SK-N-SH treated with all-trans-retinoic acid at 6 μM for 48 hours (cell line): ENCODE data around the gene SSTR1.

ENCODE experiments used
- ARNTL ChIP-seq: fragments of 450-650 bp; formaldehyde crosslinking; IDR thresholded peaks from 2 replicates; pipeline ENCODE4 v1.5.0; 2020; ENCODE audit warnings: low read depth, mild to moderate bottlenecking, moderate library complexity, borderline replicate concordance
- CSDC2 ChIP-seq: fragments of 250-450 bp; sonication (Bioruptor Pico); IDR thresholded peaks from 2 replicates; pipeline ENCODE4 v1.5.0; 2020; ENCODE audit warnings: mild to moderate bottlenecking, moderate library complexity
- OSR1 ChIP-seq: fragments of 250-450 bp; sonication (Bioruptor Pico); IDR thresholded peaks from 2 replicates; pipeline ENCODE4 v1.8.0; 2022; ENCODE audit warnings: moderate library complexity, mild to moderate bottlenecking, inconsistent platforms
- PPARA ChIP-seq: fragments of 250-450 bp; sonication (Bioruptor Pico); IDR thresholded peaks from 2 replicates; pipeline ENCODE4 v1.5.0; 2020; ENCODE audit warnings: mild to moderate bottlenecking, borderline replicate concordance
- TCF4 ChIP-seq: fragments of 250-450 bp; sonication (Bioruptor Pico); IDR thresholded peaks from 2 replicates; pipeline ENCODE4 v1.8.0; 2021; ENCODE audit warnings: mild to moderate bottlenecking, moderate library complexity, borderline replicate concordance
- ZFP3 ChIP-seq: fragments of 250-450 bp; sonication (Bioruptor Pico); IDR thresholded peaks from 2 replicates; pipeline ENCODE4 v1.5.0; 2020; ENCODE audit warnings: mild to moderate bottlenecking, moderate library complexity
- ZFP30 ChIP-seq: fragments of 450-650 bp; formaldehyde crosslinking; IDR thresholded peaks from 2 replicates; pipeline ENCODE4 v1.5.0; 2022; ENCODE audit warnings: mild to moderate bottlenecking, moderate library complexity
- ZNF70 ChIP-seq: fragments of 450-650 bp; formaldehyde crosslinking; IDR thresholded peaks from 2 replicates; pipeline ENCODE4 v1.5.0; 2020; ENCODE audit warnings: mild to moderate bottlenecking, moderate library complexity
- ZNF8 ChIP-seq: fragments of 450-650 bp; formaldehyde crosslinking; IDR thresholded peaks from 2 replicates; pipeline ENCODE4 v1.5.0; 2020; ENCODE audit warnings: mild to moderate bottlenecking, moderate library complexity
- TF ChIP-seq, protein P1 (sequence below): fragments of 250-450 bp; sonication (Bioruptor Pico); IDR thresholded peaks from 2 replicates; pipeline ENCODE4 v1.8.0; 2021; ENCODE audit warnings: low read depth, mild to moderate bottlenecking, moderate library complexity, borderline replicate concordance
- TF ChIP-seq, protein P2 (sequence below): fragments of 250-450 bp; sonication (Bioruptor Pico); IDR thresholded peaks from 2 replicates; pipeline ENCODE4 v1.5.1; 2021; ENCODE audit warnings: mild to moderate bottlenecking, moderate library complexity
- TF ChIP-seq, protein P3 (sequence below): fragments of 250-450 bp; sonication (Bioruptor Pico); IDR thresholded peaks from 2 replicates; pipeline ENCODE4 v1.5.1; 2020; ENCODE audit warnings: low read depth, mild to moderate bottlenecking, moderate library complexity

DNA sequence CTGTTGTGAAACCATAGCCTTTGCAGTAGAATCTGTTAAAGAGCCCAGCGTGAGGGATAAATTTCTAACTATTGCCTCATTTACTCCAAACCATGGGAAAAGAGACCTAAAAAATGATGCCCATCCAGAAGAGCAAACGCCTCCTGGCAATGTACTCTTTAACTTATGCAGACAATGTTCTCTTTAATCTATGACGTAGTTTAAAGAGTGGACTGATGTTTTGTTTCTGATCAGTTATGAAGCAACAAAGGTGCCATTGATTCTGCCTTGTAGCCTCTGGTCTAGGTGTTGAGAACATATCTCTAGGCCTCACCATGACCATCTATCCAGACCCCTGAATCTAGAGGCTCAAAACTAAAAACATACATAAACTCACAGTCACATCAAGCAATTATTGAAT is 13.4 kb downstream of the SSTR1 start:
- TF ChIP-seq ZFP3 (CRISPR knock-in tag) (no peak), TCF4 (CRISPR knock-in tag) (no peak), ZNF8 (CRISPR knock-in tag) (no peak), ZFP30 (CRISPR knock-in tag) (no peak), OSR1 (no peak), CSDC2 (CRISPR knock-in tag) (no peak), PPARA (CRISPR knock-in tag) (no peak), ZNF70 (CRISPR knock-in tag) (no peak), ARNTL (CRISPR knock-in tag) (no peak)
- TF ChIP-seq, protein P1, sequence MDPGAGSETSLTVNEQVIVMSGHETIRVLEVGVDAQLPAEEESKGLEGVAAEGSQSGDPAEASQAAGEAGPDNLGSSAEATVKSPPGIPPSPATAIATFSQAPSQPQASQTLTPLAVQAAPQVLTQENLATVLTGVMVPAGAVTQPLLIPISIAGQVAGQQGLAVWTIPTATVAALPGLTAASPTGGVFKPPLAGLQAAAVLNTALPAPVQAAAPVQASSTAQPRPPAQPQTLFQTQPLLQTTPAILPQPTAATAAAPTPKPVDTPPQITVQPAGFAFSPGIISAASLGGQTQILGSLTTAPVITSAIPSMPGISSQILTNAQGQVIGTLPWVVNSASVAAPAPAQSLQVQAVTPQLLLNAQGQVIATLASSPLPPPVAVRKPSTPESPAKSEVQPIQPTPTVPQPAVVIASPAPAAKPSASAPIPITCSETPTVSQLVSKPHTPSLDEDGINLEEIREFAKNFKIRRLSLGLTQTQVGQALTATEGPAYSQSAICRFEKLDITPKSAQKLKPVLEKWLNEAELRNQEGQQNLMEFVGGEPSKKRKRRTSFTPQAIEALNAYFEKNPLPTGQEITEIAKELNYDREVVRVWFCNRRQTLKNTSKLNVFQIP = no peak
- TF ChIP-seq, protein P2, sequence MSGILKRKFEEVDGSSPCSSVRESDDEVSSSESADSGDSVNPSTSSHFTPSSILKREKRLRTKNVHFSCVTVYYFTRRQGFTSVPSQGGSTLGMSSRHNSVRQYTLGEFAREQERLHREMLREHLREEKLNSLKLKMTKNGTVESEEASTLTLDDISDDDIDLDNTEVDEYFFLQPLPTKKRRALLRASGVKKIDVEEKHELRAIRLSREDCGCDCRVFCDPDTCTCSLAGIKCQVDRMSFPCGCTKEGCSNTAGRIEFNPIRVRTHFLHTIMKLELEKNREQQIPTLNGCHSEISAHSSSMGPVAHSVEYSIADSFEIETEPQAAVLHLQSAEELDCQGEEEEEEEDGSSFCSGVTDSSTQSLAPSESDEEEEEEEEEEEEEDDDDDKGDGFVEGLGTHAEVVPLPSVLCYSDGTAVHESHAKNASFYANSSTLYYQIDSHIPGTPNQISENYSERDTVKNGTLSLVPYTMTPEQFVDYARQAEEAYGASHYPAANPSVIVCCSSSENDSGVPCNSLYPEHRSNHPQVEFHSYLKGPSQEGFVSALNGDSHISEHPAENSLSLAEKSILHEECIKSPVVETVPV (CRISPR knock-in tag) = no peak
- TF ChIP-seq, protein P3, sequence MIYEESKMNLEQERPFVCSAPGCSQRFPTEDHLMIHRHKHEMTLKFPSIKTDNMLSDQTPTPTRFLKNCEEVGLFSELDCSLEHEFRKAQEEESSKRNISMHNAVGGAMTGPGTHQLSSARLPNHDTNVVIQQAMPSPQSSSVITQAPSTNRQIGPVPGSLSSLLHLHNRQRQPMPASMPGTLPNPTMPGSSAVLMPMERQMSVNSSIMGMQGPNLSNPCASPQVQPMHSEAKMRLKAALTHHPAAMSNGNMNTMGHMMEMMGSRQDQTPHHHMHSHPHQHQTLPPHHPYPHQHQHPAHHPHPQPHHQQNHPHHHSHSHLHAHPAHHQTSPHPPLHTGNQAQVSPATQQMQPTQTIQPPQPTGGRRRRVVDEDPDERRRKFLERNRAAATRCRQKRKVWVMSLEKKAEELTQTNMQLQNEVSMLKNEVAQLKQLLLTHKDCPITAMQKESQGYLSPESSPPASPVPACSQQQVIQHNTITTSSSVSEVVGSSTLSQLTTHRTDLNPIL (CRISPR knock-in tag) = no peak
